GM18867 (cell line): ENCODE measurements around the gene ZNF124.
"Not testable (repeated sequence)": the region's sequence is repeated elsewhere in the genome, so short reads cannot be mapped to it uniquely, and the experiment has no call there.

Experiments used
- ATAC-seq: cut with Tn5 transposase; IDR thresholded peaks from one replicate; pipeline ENCODE4 v1.9.1; 2021; ENCODE audit warnings: mild to moderate bottlenecking, moderate library complexity; ENCODE audit not compliant: unreplicated experiment

Gene ZNF124

GRCh38 chr1:247173431-247173830 is 1.6 kb upstream of the ZNF124 start:
- no peak for ATAC-seq

GRCh38 chr1:247172996-247173395 is 1.2 kb upstream of the ZNF124 start:
- no peak for ATAC-seq

- ATAC-seq: peak; percentile 60
These were observed 377 bp downstream of the ZNF124 start for GRCh38 chr1:247171443-247171842.

- ATAC-seq: no peak
These were observed 6.1 kb downstream of the ZNF124 start for GRCh38 chr1:247165674-247166073.

- no peak for ATAC-seq
These were observed 7.1 kb downstream of the ZNF124 start for GRCh38 chr1:247164694-247165093.

- no peak for ATAC-seq
These were observed 15.0 kb downstream of the ZNF124 start for GRCh38 chr1:247156787-247157232.

GRCh38 chr1:247147781-247148180 is 24.0 kb downstream of the ZNF124 start:
- no peak for ATAC-seq

GRCh38 chr1:247147120-247147519 is 24.7 kb downstream of the ZNF124 start:
- ATAC-seq: not testable (repeated sequence)

- no peak for ATAC-seq
These were observed 25.1 kb downstream of the ZNF124 start for GRCh38 chr1:247146671-247147070.

GRCh38 chr1:247145279-247145678 is 26.5 kb downstream of the ZNF124 start:
- ATAC-seq: no peak

- not testable (repeated sequence) for ATAC-seq
These were observed 32.3 kb downstream of the ZNF124 start for GRCh38 chr1:247139557-247139956.

- no peak for ATAC-seq
These were observed 40.6 kb downstream of the ZNF124 start for GRCh38 chr1:247131236-247131635.

GRCh38 chr1:247127519-247128282 is 44.1 kb downstream of the ZNF124 start:
- ATAC-seq: not testable (repeated sequence)

- ATAC-seq: peak; percentile 60
These were observed 45.2 kb downstream of the ZNF124 start for GRCh38 chr1:247126601-247127000.

- ATAC-seq: peak; percentile 99
These were observed 45.7 kb downstream of the ZNF124 start for GRCh38 chr1:247126166-247126565.

- no peak for ATAC-seq
These were observed 50.4 kb downstream of the ZNF124 start for GRCh38 chr1:247121382-247121781.

GRCh38 chr1:247120408-247120668 is 51.5 kb downstream of the ZNF124 start:
- ATAC-seq: not testable (repeated sequence)

- ATAC-seq: no peak
These were observed 52.0 kb downstream of the ZNF124 start for GRCh38 chr1:247119600-247120407.

GRCh38 chr1:247118946-247119446 is 52.8 kb downstream of the ZNF124 start:
- ATAC-seq: no peak

- no peak for ATAC-seq
These were observed 56.3 kb downstream of the ZNF124 start for GRCh38 chr1:247115545-247115944.

- no peak for ATAC-seq
These were observed 56.7 kb downstream of the ZNF124 start for GRCh38 chr1:247115141-247115510.
